HepG2 (cell line): ENCODE measurements around the gene TNFSF8. TPM values are rescaled to one million over a fixed set of nuclear protein-coding genes. Genes with fewer than 3 reads are reported as not detected.

Source experiments
- ATAC-seq: fragments of 200-7000 bp; cut with Tn5 transposase; 3 replicates; pipeline ENCODE4 v1.9.1; 2020; ENCODE audit warnings: mild to moderate bottlenecking, moderate library complexity
- BruUV-seq: library from RNA; stranded (reverse); fragments of 400-500 nt; replicated peaks from 2 replicates; lab custom pipeline; 2021; lab: Mats Ljungman, UMichigan
- CTCF ChIA-PET: fragments of 300-600 bp; formaldehyde crosslinking; extraction: SDS; loops from one replicate; lab custom pipeline; 2021; ENCODE audit warnings: low total read pairs, inconsistent platforms, low intra/inter-chr PET ratio; lab: Yijun Ruan, JAX
- POLR2A ChIA-PET: fragments of 350-600 bp; sonication (Branson Sonifier 250); formaldehyde crosslinking; loops from one replicate; lab custom pipeline; 2020; ENCODE audit warnings: antibody characterized with exemption, inconsistent platforms; lab: Yijun Ruan, JAX
- DNase-seq: peaks from one replicate; pipeline ENCODE4 v3.0.0-alpha.2; 2015; ENCODE audit warnings: low spot score
- FAIRE-seq: peaks from 3 replicates; lab custom pipeline; 2011; peaks lifted over from hg19 to GRCh38; lab: Jason Lieb, UNC
- H2AFZ ChIP-seq: one replicate; pipeline ENCODE4 v1.6.1; 2011; ENCODE audit warnings: low read length, inconsistent platforms
- H3K27ac ChIP-seq: fragments of 300-600 bp; 3 replicates; pipeline ENCODE4 v1.8.0; 2011; ENCODE audit warnings: mixed run types, mild to moderate bottlenecking, mixed read lengths, low read length, inconsistent platforms; ENCODE audit not compliant: insufficient read depth; ENCODE audit errors: extremely low read length
- H3K27me3 ChIP-seq, 2 experiments: fragments of 200-600 bp in 1 of 2; 2 replicates in 1 of 2; 3 replicates in 1 of 2; pipeline versions ENCODE4 v1.6.0 to v1.8.0; 2011; ENCODE audit warnings: low read length in 2 of 2, mild to moderate bottlenecking in 2 of 2, moderate library complexity in 2 of 2, inconsistent platforms in 1 of 2; ENCODE audit not compliant: insufficient read depth in 2 of 2, control insufficient read depth in 1 of 2
- H3K36me3 ChIP-seq, 2 experiments: fragments of 200-600 bp in 1 of 2; replicated peaks in 1 of 2; 2 replicates in 1 of 2; 3 replicates in 1 of 2; pipeline versions ENCODE4 v1.5.1 to v1.8.0; 2011; ENCODE audit warnings: low read length in 2 of 2, inconsistent platforms in 1 of 2; ENCODE audit not compliant: insufficient read depth in 2 of 2, control insufficient read depth in 1 of 2
- H3K4me1 ChIP-seq: 2 replicates; pipeline ENCODE4 v1.5.1; 2012; ENCODE audit warnings: low read length, inconsistent platforms; ENCODE audit not compliant: insufficient read depth
- H3K4me2 ChIP-seq: 2 replicates; pipeline ENCODE4 v1.6.0; 2011; ENCODE audit warnings: low read depth, low read length, inconsistent platforms
- H3K4me3 ChIP-seq, 3 experiments: fragments of 200-600 bp in 1 of 3; sonication (generic), shearing (Covaris generic) in 1 of 3; replicated peaks in 1 of 3; 2 replicates each; pipeline ENCODE4 v1.5.1; 2011 to 2016; ENCODE audit warnings: low read length in 3 of 3, inconsistent platforms in 2 of 3, low read depth in 2 of 3, mild to moderate bottlenecking in 2 of 3, control low read depth in 1 of 3, mixed read lengths in 1 of 3; ENCODE audit not compliant: insufficient read depth in 1 of 3
- H3K79me2 ChIP-seq: one replicate; pipeline ENCODE4 v1.6.1; 2011; ENCODE audit warnings: low read length, inconsistent platforms; ENCODE audit not compliant: insufficient read depth
- H3K9ac ChIP-seq: 2 replicates; pipeline ENCODE4 v1.6.0; 2011; ENCODE audit warnings: mild to moderate bottlenecking, low read depth, low read length, inconsistent platforms; ENCODE audit not compliant: insufficient read depth
- H3K9me3 ChIP-seq: 2 replicates; pipeline ENCODE4 v1.5.1; 2012; ENCODE audit warnings: mild to moderate bottlenecking, low read length
- H4K20me1 ChIP-seq: 2 replicates; pipeline ENCODE4 v1.6.0; 2011; ENCODE audit warnings: inconsistent platforms, mild to moderate bottlenecking, low read length, moderate library complexity; ENCODE audit not compliant: insufficient read depth
- DNMT1 ChIP-seq: sonication (generic); formaldehyde crosslinking; IDR thresholded peaks from 2 replicates; pipeline ENCODE4 v1.5.1; 2020; ENCODE audit warnings: mild to moderate bottlenecking, missing genetic modification reagents
- FOSL2 ChIP-seq: sonication (generic); formaldehyde crosslinking; IDR thresholded peaks from 2 replicates; pipeline ENCODE4 v1.4.0; 2020; ENCODE audit warnings: missing genetic modification reagents
- KLF9 ChIP-seq: IDR thresholded peaks from 2 replicates; pipeline ENCODE4 v1.6.1; 2016; ENCODE audit warnings: low read depth
- MAFK ChIP-seq, 2 experiments: IDR thresholded peaks in 1 of 2; conservative IDR thresholded peaks in 1 of 2; 2 replicates each; pipeline ENCODE4 v1.6.1; 2011; ENCODE audit warnings: improper control_type of control experiment in 2 of 2, low read length in 2 of 2
- NR0B2 ChIP-seq: sonication (generic); formaldehyde crosslinking; IDR thresholded peaks from 2 replicates; pipeline ENCODE4 v1.4.0; 2020; ENCODE audit warnings: mild to moderate bottlenecking, missing genetic modification reagents
- SP5 ChIP-seq: IDR thresholded peaks from 2 replicates; pipeline ENCODE4 v1.6.1; 2016; ENCODE audit warnings: low read depth, borderline replicate concordance
- THAP11 ChIP-seq: IDR thresholded peaks from 2 replicates; pipeline ENCODE4 v1.6.1; 2016; ENCODE audit warnings: missing biosample characterization, missing genetic modification reagents
- THAP8 ChIP-seq: sonication (generic); formaldehyde crosslinking; IDR thresholded peaks from 2 replicates; pipeline ENCODE4 v1.5.1; 2020; ENCODE audit warnings: missing genetic modification reagents, mild to moderate bottlenecking, borderline replicate concordance
- ZNF121 ChIP-seq: sonication (generic); formaldehyde crosslinking; IDR thresholded peaks from 2 replicates; pipeline ENCODE4 v1.5.0; 2020; ENCODE audit warnings: mild to moderate bottlenecking, missing genetic modification reagents
- ZNF335 ChIP-seq: sonication (generic); formaldehyde crosslinking; IDR thresholded peaks from 2 replicates; pipeline ENCODE4 v1.4.0; 2020; ENCODE audit warnings: missing genetic modification reagents
- ZNF513 ChIP-seq: sonication (generic); formaldehyde crosslinking; conservative IDR thresholded peaks from 2 replicates; pipeline ENCODE4 v1.5.0; 2020; ENCODE audit warnings: missing genetic modification reagents
- ZNF646 ChIP-seq: sonication (generic); formaldehyde crosslinking; IDR thresholded peaks from 2 replicates; pipeline ENCODE4 v1.9.0; 2021; ENCODE audit warnings: mild to moderate bottlenecking, missing genetic modification reagents
- ZNF710 ChIP-seq: sonication (generic); formaldehyde crosslinking; IDR thresholded peaks from 2 replicates; pipeline ENCODE4 v1.5.0; 2020; ENCODE audit warnings: mild to moderate bottlenecking, missing genetic modification reagents, borderline replicate concordance
- ZNF850 ChIP-seq: sonication (generic); formaldehyde crosslinking; conservative IDR thresholded peaks from 2 replicates; pipeline ENCODE4 v1.9.0; 2021; ENCODE audit warnings: mild to moderate bottlenecking, missing genetic modification reagents
- WGBS: methylation state at CpG from one replicate; pipeline ENCODE4 v1.1.6; 2017; ENCODE audit warnings: low lambda C conversion rate; 5-methylcytosine and 5-hydroxymethylcytosine counted together
- in situ Hi-C: cut with HindIII; loops from 2 replicates; pipeline ENCODE4 v1.10.0; 2017; ENCODE audit warnings: low pct_unique_long_range_greater_than_20kb; ENCODE audit not compliant: extremely low pct_ligation_motif_present
- intact Hi-C: fragments of 100-400 bp; cut with micrococcal nuclease; formaldehyde crosslinking; loops from one replicate; pipeline ENCODE4 v1.10.0; 2022; ENCODE audit not compliant: unreplicated experiment
- polyA plus RNA-seq, 8 experiments: library from polyadenylated mRNA; depleted of rRNA in 3 of 8; stranded (reverse) in 7 of 8; unstranded in 1 of 8; fragments of >200 nt; fragmentation: Illumina TruSeq in 4 of 8; extraction: Trizol in 4 of 8; gene quantifications; 2 replicates each; pipeline versions ENCODE4 v1.2.1 to v1.2.3, GENCODE V29; 2011 to 2016; ENCODE audit warnings: low read depth in 4 of 8, missing spikeins in 1 of 8, mixed read lengths in 1 of 8; ENCODE audit not compliant: insufficient read depth in 1 of 8
- total RNA-seq, 5 experiments: library from RNA; depleted of rRNA; stranded (reverse); fragments of >200 nt; fragmentation: Illumina TruSeq; extraction: Trizol; gene quantifications; 2 replicates each; pipeline ENCODE4 v1.2.3, GENCODE V29; 2016; ENCODE audit warnings: low read depth in 1 of 5

Gene TNFSF8
- total and polyA plus RNA-seq, 2 of the 13 experiments (the other 11 are each of a cell fraction or from before 2014, with no cell fraction given) = not detected

GRCh38 chr9:114869378-114869777 lies 61.0 kb downstream of the TNFSF8 start:
- CTCF ChIA-PET = no interaction called here
- ATAC-seq (peak; percentile 42; the same call in 2 of the 3 replicates), DNase-seq (no peak), FAIRE-seq (no peak)
- in situ Hi-C loops (no loop called here), intact Hi-C loops (no loop called here)
- no TSS peak for BruUV-seq
- WGBS = 28% methylated on average over 2 of the region's 5 CpGs
- H3K79me2 ChIP-seq = no peaks in the 10 kb centered on the region
- H3K9me3 ChIP-seq = peaks cover 1% of the 10 kb centered on the region; the same call in 1 of the 2 replicates
- no peak overlapping the region for H3K4me2 ChIP-seq
- H3K27me3 ChIP-seq = no peaks in the 10 kb centered on the region
- peaks cover 14% of the 10 kb centered on the region for H3K4me1 ChIP-seq
- POLR2A ChIA-PET = interaction anchor here (0.7 kb wide), 1 partner anchor 16 kb away, joined by 3 read pairs; no protein-coding TSS in a partner anchor
- H4K20me1 ChIP-seq = no peaks in the 10 kb centered on the region
- H3K4me3 ChIP-seq = no peak overlapping the region
- H2AFZ ChIP-seq = no peak overlapping the region
- H3K9ac ChIP-seq = no peak overlapping the region
- H3K36me3 ChIP-seq = no peaks in the 10 kb centered on the region
- no peak overlapping the region for H3K27ac ChIP-seq
- TF ChIP-seq MAFK (conservative IDR thresholded peaks at IDR 0.05 in 1 of 2, IDR thresholded peaks at IDR 0.05 in 1 of 2; ENCODE audit: low read length in 2 of 2) (no peak), FOSL2 (CRISPR knock-in tag) (no peak), KLF9 (no peak), SP5 (CRISPR knock-in tag) (no peak), THAP8 (CRISPR knock-in tag) (no peak), ZNF335 (CRISPR knock-in tag) (no peak), ZNF710 (CRISPR knock-in tag) (no peak), ZNF121 (no peak), NR0B2 (no peak), ZNF513 (CRISPR knock-in tag) (no peak), THAP11 (CRISPR knock-in tag) (no peak), ZNF646 (CRISPR knock-in tag) (no peak), DNMT1 (CRISPR knock-in tag) (no peak), ZNF850 (CRISPR knock-in tag) (no peak)
